HG02588 (cell line): ENCODE results near the gene OGFOD2.

Experiments used
- ATAC-seq: cut with Tn5 transposase; IDR thresholded peaks from one replicate; pipeline ENCODE4 v1.9.1; 2021; ENCODE audit warnings: mild to moderate bottlenecking, moderate library complexity; ENCODE audit not compliant: unreplicated experiment

The OGFOD2 gene

GRCh38 chr12:122987086-122987951, 12.3 kb downstream of the OGFOD2 start:
- no peak for ATAC-seq

DNA sequence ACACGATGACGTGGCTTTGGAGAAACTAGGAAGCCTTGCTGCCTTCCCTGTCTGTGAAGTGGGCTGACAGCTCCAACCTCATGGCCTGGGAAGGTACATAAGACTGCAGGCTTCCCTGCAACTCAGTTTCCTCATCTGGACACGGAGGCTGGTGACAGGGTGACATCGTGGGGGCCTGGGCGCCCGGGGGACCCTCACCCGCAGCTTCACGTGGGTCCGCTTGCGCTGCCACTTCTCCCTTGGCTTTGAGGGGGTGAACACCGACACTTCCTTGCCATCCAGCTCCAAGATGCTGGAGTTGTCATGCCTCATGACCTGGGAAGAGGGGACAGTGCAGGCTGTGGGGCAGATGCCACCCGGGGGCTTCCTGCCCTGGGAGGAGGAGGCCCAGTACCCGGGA, 13.0 kb downstream of the OGFOD2 start:
- ATAC-seq = no peak

GRCh38 chr12:122988612-122989212, 13.7 kb downstream of the OGFOD2 start:
- ATAC-seq = no peak

DNA sequence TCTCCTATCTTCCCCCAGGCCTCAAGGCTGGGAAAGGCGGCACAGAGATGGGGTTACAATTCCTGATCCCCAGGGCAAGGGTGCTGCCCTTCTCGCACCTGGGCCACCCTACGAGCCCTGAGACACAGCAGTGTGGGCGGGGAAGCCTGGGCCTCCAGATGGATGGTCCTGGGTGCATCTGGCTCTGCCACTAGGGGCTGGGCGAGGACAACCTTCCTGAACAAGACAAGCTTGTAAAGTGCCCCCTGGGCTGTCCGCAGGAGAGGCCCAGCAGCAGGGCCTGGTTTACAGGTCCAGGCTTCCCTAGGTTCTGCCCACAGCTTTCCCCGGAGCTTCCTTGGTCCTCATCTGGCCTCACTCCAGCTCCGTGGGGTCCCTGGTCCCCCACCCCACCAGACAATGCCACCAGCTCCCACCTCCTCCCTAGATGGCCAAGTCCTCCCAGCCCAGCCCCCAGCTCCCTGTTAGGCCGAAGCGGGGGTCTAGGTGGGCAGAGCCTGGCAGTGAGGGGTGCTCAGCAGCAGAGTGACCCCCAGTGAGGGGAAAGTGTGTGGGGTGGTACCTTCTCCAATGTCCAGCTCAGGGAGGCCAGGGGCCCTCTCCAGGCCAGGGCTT, 14.3 kb downstream of the OGFOD2 start:
- no peak for ATAC-seq

GRCh38 chr12:122989874-122990419, 14.9 kb downstream of the OGFOD2 start:
- ATAC-seq = no peak

GRCh38 chr12:122990561-122990960, 15.5 kb downstream of the OGFOD2 start:
- ATAC-seq = no peak

GRCh38 chr12:122990961-122991622, 16.0 kb downstream of the OGFOD2 start:
- no peak for ATAC-seq

DNA sequence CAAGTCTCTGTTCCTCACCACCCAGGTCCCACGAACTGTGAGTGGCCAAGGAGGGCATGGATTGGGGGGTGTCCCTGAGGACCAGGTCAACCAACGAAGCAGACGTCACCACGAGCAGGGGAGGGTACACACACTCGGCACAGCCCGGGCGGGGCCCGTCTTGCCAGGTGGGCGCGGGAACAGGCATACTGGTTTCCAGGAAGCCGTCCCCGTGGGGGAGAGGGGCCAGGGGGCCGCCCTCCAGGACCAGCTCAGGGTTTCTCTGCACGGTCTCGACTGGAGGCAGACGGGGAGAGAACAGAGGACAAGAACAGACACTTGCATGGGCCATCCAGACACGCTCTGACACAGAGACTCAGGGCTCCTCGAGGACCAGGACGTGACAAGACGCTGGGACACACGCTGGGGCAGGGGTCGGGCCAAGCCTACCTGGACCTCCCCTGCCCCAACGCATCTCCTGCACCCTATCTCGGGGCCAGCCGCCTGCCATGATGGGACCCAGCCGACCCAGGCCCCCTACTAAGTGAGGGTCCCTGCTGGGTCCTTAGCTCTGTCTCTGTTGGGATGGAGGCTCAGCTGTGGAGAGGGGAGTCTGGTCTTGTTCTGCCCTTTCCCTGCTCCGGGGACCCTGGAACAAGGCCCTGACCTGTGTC, 16.7 kb downstream of the OGFOD2 start:
- no peak for ATAC-seq

GRCh38 chr12:122992386-122992785, 17.3 kb downstream of the OGFOD2 start:
- no peak for ATAC-seq

DNA sequence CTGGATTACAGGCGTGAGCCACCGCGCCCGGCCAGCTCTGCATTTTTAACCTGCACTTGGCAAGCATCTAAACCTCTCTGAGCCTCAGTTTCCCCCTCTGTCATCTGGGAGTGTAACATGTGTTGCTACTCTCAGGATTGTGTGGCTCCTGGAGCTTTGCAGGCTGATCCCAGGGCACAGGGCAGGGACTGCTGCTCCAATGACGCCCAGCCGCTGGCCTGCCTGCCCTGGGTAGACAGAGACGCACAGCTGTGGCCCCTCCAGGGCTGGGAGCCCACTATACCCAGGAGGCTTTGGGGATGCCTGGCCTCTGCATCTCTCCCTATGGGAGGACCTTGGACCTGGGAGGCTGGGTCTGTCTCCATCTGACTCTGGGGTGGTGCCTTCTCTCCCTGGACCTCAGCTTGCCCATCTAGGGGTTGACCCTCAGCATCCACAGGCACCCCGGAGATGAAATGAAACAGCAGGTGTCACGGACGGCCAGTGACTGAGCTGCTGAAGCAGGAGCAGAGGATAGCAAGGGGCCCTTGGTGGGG, 19.2 kb downstream of the OGFOD2 start:
- ATAC-seq = no peak

DNA sequence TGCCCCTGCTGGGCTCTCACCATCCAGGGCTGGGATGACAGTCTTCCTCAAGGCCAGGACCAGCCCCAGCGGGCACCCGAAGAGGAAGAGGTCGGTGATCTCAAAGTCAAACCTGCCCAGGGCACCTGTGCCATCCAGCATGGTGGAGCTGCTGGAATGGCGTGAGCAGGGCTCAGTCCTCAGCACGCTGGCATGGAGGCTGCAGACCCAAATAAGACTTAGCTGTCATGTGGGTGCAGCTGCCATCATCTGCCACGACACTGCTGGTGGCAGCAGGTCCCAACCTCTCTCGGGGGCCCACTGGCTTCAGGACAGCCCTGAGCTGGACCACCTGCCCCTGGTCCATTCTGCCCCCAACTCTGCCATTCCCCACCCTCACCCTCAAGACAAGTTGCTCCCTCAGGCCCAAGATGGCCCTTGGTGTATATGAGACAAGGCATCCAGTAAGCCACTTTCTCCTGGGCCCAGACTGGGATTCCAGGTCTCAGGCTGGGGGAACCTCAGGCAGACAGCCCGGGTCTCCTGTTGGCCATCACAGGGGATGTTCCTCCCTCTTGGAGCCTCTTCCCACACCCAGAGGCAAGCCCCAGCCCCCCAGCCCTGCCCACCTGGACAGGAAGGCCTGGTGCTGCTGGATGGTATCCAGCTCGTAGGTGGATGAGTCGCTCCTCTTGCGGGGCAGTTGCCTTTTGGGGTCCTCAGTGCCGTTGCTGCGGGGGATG, 19.9 kb downstream of the OGFOD2 start:
- ATAC-seq = no peak

DNA sequence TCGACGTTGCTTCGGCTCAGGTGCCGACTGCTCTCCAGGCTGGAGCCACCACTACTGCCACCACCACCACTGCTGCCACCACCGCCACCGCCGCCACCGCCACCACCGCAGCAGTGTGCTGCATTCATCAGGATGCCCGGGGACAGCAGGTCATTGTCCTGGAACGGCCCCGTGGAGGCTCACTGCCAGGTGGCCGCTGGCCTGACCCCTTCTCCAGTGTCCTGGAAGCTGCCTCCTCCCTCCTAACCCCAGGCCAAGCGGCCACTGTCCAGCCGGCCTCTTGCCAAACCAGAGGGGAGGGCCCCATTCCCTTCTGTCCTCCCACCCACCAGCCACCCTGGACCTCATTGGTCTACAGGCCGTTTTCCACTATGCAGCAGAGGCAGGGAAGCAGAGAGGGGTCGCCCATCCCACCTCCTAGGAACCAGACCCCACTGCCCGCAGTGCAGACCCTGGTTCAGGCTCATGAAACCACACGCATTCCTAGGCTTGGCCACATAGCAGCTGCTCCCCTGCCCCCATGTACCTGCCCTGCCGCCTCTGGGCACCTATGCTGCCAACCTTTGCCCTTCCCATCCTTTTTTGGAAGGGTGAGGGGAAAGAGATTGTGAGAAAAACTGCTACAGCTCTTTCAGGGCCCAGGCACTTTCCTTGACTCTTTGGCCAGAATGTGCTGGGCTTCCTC, 20.6 kb downstream of the OGFOD2 start:
- no peak for ATAC-seq

GRCh38 chr12:122996188-122996601, 21.2 kb downstream of the OGFOD2 start:
- ATAC-seq = no peak

GRCh38 chr12:122996621-122997342, 21.7 kb downstream of the OGFOD2 start:
- no peak for ATAC-seq

- ATAC-seq = no peak
Measured at GRCh38 chr12:122997343-122998250, 22.6 kb downstream of the OGFOD2 start.

DNA sequence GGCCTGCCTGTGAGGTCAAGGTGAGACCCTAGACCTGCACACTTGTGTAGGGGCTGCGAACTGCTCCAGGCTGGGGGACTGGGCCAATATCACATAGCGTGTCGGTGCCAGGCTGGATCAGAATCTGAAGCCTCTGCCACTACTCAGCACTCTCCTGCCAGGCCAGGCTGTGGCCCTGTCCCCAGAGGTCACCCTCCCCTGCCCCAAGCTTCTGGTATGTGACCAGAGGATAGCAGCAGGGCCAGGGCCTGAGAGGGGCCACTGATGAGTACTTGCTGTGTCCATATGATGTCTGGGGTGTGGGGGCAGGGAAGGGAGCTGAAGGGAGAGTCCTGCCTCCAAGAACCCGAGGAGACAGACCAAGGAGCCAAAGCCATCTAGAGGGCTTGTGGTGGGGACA, 23.3 kb downstream of the OGFOD2 start:
- ATAC-seq = no peak

GRCh38 chr12:122999196-122999946, 24.3 kb downstream of the OGFOD2 start:
- no peak for ATAC-seq
